ENCODE results near the gene LITAFD.

Gene LITAFD

DNA sequence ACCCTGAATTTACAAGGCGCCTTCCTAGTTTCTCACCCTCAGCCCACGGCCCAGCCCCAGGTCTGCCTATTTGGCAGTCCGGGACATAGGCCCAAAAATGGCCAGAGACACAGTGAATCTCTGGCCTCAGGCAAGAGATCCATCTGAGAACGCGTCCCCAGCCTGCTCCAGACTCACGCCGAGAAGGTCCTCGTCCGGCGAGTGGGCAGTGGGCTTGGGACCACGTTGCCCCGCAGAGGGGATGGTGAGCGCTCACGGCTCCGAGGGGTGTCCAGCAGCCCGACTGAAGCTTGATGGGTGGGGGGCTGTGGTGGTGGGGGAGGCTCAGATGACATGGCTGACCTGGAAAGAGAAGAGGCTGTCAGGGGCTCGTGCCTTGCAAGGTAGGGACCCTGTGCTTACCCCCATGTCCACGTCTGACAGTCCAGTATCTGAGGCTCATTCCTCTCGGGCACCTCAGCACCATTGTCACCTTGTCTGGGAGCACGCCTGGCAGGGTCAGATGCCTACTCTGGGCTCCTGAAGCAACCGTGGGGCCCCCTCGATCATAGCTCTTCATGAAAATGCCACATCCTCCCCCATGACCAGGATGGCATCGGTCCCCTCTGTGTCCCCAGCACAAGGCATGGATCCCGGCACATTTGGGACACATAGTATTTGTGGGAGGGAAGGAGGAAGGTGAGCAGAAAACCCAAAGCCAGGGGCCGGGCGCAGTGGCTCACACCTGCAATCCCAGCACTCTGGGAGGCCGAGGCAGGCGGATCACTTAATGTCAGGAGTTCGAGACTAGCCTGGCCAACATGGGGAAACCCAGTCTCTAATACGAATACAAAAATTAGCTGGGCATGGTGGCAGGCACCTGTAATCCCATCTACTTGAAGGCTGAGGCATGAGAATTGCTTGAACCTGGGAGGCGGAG is 22.9 kb upstream of the LITAFD start:
- no peak overlapping the region for H3K9ac ChIP-seq (ENCODE audit: low read depth, low read length)
- no peaks in the 10 kb centered on the region for H3K27me3 ChIP-seq (ENCODE audit: control insufficient read depth, insufficient read depth, low read length)
- H3K4me1 ChIP-seq (ENCODE audit: control insufficient read depth, insufficient read depth, low read length), result peaks cover 19% of the 10 kb centered on the region
- peaks cover 42% of the 10 kb centered on the region for H3K36me3 ChIP-seq (ENCODE audit: insufficient read depth, low read length)
- H3K4me2 ChIP-seq (ENCODE audit: low read length), result no peak overlapping the region
- H3K9me3 ChIP-seq (replicated peaks; ENCODE audit: low read length), result no peaks in the 10 kb centered on the region
- no peak overlapping the region for H3K4me3 ChIP-seq (ENCODE audit: low read length)

DNA sequence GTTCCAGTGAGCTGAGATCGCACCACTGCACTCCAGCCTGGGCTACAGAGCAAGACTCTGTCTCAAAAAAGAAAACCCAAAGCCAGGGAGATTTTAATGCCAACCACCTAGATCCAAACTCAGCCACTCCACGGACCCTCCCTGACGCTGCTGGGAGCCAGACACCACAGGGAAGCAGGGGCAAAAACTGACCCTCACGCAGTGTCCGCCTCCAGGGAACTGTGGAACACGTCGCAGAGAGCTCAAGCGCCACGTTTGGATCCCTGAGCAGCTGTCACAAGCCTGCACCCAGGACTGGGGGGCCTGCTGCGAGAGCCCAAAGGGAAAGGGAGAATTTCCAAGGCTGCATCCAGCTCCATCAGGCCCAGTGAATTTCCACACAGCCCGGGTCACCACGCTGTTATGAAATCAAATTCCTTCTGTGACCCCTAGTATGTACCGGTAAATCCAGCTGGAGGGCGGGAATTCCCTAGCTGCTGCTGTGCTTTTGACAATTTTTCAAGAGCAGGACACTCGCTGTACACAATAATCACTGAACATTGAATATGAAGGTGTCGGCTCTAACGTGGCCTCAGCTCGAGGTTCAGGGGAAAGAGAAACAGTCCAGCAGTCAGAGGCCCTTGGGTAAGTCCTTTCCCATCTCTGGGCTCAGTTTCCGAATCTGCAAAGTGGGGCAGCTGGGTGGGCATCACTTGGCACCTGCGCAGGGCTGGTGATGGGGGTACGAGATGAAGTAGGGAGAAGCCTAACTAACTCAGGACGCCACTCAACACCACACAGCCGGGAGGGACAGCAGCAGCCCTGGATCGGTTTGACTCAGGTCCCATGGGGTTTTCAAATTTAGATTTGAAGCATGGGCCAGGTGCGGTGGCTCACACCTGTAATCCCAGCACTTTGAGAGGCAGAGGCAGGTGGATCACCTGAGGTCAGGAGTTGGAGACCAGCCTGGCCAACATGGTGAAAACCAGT is 22.0 kb upstream of the LITAFD start:
- Histone ChIP-seq H3K4me3 (ENCODE audit: low read length) (no peak overlapping the region), H3K27me3 (ENCODE audit: control insufficient read depth, insufficient read depth, low read length) (no peaks in the 10 kb centered on the region), H3K36me3 (ENCODE audit: insufficient read depth, low read length) (peaks cover 32% of the 10 kb centered on the region), H3K4me1 (ENCODE audit: control insufficient read depth, insufficient read depth, low read length) (peaks cover 26% of the 10 kb centered on the region), H3K9me3 (replicated peaks; ENCODE audit: low read length) (no peaks in the 10 kb centered on the region), H3K9ac (ENCODE audit: low read depth, low read length) (peak overlapping the region; percentile 7), H3K4me2 (ENCODE audit: low read length) (peak overlapping the region; percentile 31)

DNA sequence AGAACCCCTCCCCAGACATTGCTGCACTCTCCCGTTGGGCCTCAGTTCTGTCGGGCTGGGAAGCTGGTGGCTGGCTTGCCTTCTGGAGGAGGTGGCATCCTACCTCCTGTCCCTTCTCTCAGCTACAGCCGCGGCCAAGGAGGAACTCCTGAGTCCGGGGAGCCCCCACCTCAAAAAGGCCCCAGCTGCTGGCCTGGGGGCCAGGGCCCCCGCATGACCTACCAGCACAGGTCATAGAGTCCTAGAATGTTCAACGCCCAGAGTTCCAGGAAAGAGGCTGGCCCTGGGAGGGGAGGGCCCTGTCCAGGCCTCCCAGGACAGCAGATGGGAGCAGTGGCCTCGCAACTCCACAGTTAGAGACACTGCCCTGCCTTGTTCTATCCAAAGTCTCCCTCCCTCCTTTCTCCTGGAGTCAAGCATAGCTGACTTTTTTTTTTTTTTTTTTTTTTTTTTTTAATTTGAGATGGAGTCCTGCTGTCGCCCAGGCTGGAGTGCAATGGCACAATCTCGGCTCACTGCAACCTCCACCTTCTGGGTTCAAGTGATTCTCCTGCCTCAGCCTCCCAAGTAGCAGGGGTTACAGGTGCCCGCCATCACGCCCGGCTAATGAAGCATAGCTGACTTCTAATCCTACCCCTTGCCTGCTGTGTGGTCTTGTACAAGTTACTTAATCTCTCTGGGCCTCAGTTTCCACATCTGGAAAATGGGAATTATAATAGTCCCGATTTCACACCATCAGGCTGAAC is 20.4 kb upstream of the LITAFD start:
- peaks cover 33% of the 10 kb centered on the region for H3K4me1 ChIP-seq (ENCODE audit: control insufficient read depth, insufficient read depth, low read length)
- H3K9ac ChIP-seq (ENCODE audit: low read depth, low read length), result no peak overlapping the region
- H3K4me2 ChIP-seq (ENCODE audit: low read length), result no peak overlapping the region
- H3K4me3 ChIP-seq (ENCODE audit: low read length), result no peak overlapping the region
- H3K27me3 ChIP-seq (ENCODE audit: control insufficient read depth, insufficient read depth, low read length), result no peaks in the 10 kb centered on the region
- no peaks in the 10 kb centered on the region for H3K9me3 ChIP-seq (replicated peaks; ENCODE audit: low read length)
- peaks cover 17% of the 10 kb centered on the region for H3K36me3 ChIP-seq (ENCODE audit: insufficient read depth, low read length)

DNA sequence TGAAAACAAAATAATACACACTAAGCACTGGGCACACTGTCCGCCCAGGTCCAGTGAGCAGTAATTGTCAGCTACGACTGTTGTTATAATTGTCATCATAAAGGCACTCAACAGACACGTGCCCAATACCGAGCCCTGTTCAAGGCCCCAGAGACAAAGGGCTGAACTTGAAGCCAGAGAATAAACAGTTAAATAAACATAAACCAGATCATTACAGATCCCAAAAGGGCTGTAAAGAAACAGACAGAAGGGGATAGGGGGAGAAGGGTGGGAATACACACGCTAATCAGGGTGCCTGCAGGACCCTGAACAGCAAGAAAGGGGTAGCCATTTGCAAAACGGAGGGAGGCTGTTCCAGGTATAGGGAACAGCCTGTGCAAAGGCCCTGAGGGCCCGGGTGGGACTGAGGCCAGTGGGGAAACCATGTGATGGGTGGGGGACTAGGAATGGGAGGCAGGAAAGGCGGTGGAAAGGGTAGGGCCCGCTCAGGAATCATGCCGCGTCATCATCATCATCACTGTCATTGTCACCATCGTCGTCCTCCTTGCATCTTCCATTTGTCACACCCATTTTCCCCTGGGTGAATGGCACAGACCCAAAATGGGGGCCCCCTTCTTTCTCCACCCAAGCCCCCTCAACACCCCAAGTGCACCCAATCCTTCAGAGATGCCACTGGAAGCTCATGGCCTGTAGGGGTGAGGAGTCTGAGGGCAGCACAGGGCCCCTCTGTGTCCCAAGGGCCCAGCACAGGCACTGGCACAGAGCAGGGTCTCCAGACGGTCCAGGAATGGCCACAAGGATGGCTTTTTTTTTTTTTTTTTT is 19.6 kb upstream of the LITAFD start:
- H3K9ac ChIP-seq (ENCODE audit: low read depth, low read length), result no peak overlapping the region
- peaks cover 33% of the 10 kb centered on the region for H3K4me1 ChIP-seq (ENCODE audit: control insufficient read depth, insufficient read depth, low read length)
- peaks cover 14% of the 10 kb centered on the region for H3K36me3 ChIP-seq (ENCODE audit: insufficient read depth, low read length)
- no peak overlapping the region for H3K4me3 ChIP-seq (ENCODE audit: low read length)
- no peaks in the 10 kb centered on the region for H3K27me3 ChIP-seq (ENCODE audit: control insufficient read depth, insufficient read depth, low read length)
- no peaks in the 10 kb centered on the region for H3K9me3 ChIP-seq (replicated peaks; ENCODE audit: low read length)
- H3K4me2 ChIP-seq (ENCODE audit: low read length), result no peak overlapping the region

DNA sequence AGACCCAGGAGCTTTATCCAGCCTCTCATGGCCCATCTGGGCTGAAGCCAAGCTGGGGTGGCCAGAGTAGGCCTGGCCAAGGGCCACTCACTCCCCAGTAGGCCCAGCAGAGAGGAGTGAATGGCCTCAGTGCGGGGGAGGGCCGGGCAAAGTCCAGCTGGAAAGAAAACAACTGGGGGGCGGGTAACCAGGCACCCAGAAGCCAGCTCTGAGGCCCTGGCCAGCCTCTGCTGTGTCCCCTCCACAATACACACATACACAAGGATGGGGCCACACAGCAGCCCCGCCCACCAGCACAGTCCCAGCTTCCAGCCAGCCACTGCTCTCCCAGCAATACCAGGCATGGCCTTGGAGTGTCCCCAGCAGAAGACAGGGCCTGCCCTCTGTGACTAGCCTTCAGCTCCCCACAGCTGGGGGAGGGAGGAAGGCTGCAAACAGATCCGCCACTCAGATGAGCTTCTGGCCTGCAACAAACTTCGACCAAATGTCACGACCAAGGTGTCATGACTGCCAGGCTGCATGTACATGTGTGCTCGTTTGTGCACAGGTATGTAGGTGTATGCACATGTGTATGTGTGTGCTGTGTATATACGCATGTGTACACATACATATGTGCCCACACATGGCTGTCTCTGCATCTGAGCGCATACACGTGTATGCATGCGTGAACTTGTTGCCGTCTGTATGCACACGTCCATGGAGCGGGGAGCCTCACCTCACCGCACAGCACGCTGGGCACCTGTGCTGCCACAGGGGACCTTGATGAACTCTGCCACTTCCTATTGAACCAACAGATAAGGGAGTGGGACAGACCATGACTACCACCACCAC is 18.3 kb upstream of the LITAFD start:
- peak overlapping the region; percentile 26 for H3K4me2 ChIP-seq (ENCODE audit: low read length)
- no peak overlapping the region for H3K4me3 ChIP-seq (ENCODE audit: low read length)
- peaks cover 33% of the 10 kb centered on the region for H3K4me1 ChIP-seq (ENCODE audit: control insufficient read depth, insufficient read depth, low read length)
- H3K9ac ChIP-seq (ENCODE audit: low read depth, low read length), result no peak overlapping the region
- no peaks in the 10 kb centered on the region for H3K27me3 ChIP-seq (ENCODE audit: control insufficient read depth, insufficient read depth, low read length)
- peaks cover 7% of the 10 kb centered on the region for H3K36me3 ChIP-seq (ENCODE audit: insufficient read depth, low read length)
- no peaks in the 10 kb centered on the region for H3K9me3 ChIP-seq (replicated peaks; ENCODE audit: low read length)

DNA sequence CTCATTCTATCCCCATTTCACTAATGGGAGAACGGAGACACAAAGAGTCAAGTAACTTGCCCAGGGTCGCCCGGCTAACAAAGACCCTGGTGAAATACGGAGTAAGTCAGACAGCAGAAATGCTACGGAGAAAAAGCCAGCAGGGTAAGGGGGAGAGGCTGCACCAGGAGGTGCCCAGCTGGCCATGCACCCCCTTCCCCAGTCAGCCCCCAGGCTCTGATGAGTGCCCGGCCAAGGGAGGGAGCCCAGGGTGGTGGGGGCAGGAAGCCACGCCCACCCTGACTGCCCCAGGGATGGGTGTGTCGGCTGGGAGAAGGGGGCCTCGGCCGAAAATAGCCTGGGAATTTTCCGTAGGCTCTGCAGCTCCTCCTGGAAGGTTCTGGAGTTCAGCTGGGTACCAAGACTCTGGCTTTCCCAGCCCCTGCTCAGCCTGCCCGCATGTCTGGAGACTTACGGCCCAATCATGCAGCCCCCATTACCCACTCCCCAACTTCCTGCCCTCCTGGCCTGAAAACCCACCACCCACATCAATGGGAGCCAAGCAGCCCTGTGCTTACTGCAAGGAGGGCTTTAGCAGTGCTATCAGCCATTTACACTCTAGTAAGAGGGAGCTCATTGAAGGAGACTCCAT is 17.6 kb upstream of the LITAFD start:
- Histone ChIP-seq H3K4me1 (ENCODE audit: control insufficient read depth, insufficient read depth, low read length) (peaks cover 37% of the 10 kb centered on the region), H3K4me3 (ENCODE audit: low read length) (no peak overlapping the region), H3K4me2 (ENCODE audit: low read length) (no peak overlapping the region), H3K27me3 (ENCODE audit: control insufficient read depth, insufficient read depth, low read length) (no peaks in the 10 kb centered on the region), H3K36me3 (ENCODE audit: insufficient read depth, low read length) (no peaks in the 10 kb centered on the region), H3K9me3 (replicated peaks; ENCODE audit: low read length) (no peaks in the 10 kb centered on the region), H3K9ac (ENCODE audit: low read depth, low read length) (no peak overlapping the region)

DNA sequence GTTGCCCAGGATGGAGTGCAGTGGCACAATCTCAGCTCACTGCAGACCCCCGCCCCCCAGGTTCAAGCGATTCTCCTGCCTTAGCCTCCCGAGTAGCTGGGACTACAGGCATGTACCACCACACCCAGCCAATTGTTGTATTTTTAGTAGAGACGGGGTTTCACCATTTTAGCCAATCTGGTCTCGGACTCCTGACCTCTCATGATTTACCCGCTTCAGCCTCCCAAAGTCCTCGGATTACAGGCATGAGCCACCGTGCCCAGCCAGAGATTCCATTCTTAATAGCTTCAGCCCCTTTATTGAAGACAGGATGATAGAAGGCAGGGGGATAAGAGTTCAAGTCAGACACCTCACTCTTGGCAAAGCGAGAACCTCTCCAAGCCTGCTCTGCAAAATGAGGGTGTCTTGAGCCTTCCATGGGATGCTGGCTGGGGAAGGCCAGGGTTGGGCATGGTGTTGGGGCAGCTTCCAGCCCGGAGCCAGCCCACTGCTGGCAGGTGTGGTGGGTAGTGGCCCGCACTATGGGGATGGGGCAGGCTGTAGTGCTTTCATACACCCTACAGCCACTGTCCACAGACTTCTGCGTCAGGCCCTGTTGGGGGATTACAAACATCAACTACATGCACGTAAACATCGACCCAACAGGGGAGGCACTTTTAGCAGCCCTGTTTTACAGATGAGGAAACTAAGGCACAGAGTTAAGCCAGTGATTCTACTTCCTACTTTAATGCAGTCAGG is 16.8 kb upstream of the LITAFD start:
- no peaks in the 10 kb centered on the region for H3K36me3 ChIP-seq (ENCODE audit: insufficient read depth, low read length)
- peaks cover 33% of the 10 kb centered on the region for H3K4me1 ChIP-seq (ENCODE audit: control insufficient read depth, insufficient read depth, low read length)
- peak overlapping the region; percentile 1 for H3K4me2 ChIP-seq (ENCODE audit: low read length)
- no peak overlapping the region for H3K4me3 ChIP-seq (ENCODE audit: low read length)
- no peak overlapping the region for H3K9ac ChIP-seq (ENCODE audit: low read depth, low read length)
- no peaks in the 10 kb centered on the region for H3K9me3 ChIP-seq (replicated peaks; ENCODE audit: low read length)
- H3K27me3 ChIP-seq (ENCODE audit: control insufficient read depth, insufficient read depth, low read length), result no peaks in the 10 kb centered on the region

DNA sequence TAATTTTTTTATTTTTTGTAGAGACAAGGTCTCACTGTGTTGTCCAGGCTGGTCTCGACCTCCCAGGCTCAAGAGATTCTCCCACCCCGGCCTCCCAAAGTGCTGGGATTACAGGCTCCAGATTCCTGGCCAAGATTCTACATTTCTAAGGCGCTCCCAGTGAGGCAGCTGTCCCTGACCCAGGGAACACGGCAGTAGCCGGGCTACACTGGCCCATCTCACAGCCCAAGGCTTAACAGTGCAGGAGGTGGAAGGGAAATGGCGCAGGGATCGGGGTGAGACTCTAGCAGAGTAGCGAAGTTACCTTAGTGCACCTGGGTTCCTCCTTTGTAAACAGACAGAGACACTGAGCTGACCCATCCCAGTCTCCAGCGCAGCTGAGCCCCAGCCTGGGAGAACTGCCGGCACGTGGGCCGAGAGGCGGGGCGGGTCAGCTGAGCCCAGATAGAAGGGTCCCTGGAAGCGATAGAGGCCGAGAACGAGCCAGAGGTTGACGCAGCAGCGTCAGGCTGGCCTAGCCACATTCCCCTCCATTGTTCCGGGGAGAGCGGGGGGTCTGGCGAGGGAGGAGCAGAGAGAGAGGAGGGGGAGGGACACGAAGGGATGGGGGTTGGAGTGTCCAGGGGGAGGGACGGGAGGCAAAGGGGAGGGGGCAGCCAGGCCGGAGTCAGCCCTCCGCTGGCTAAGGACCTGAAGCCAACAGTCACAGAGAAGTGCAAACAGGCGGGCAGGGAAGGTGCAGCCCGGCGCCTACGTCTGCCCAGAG is 15.8 kb upstream of the LITAFD start:
- peaks cover 39% of the 10 kb centered on the region for H3K4me1 ChIP-seq (ENCODE audit: control insufficient read depth, insufficient read depth, low read length)
- no peaks in the 10 kb centered on the region for H3K36me3 ChIP-seq (ENCODE audit: insufficient read depth, low read length)
- peak overlapping the region; percentile 89 for H3K4me2 ChIP-seq (ENCODE audit: low read length)
- H3K4me3 ChIP-seq (ENCODE audit: low read length), result peak overlapping the region; percentile 80
- H3K27me3 ChIP-seq (ENCODE audit: control insufficient read depth, insufficient read depth, low read length), result no peaks in the 10 kb centered on the region
- no peaks in the 10 kb centered on the region for H3K9me3 ChIP-seq (replicated peaks; ENCODE audit: low read length)
- H3K9ac ChIP-seq (ENCODE audit: low read depth, low read length), result peak overlapping the region; percentile 84

DNA sequence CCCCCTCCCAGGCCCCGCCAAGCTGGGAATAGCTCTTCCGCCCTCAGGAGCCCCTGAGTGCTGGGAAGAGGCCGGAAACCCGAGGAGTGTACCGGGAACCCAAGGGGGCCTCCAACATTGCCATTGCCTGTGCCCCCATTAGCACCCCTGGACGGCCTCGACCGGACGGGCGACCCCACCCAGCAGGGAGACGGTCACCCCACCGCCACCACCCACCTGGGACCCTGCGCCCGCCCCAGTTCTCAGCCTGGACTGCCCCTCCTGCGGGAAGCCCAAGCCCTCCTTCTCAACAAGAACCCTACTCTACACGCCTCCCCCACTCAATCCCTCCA is 15.3 kb upstream of the LITAFD start:
- Histone ChIP-seq H3K9me3 (replicated peaks; ENCODE audit: low read length) (no peaks in the 10 kb centered on the region), H3K4me2 (ENCODE audit: low read length) (peak overlapping the region; percentile 89), H3K36me3 (ENCODE audit: insufficient read depth, low read length) (no peaks in the 10 kb centered on the region), H3K4me3 (ENCODE audit: low read length) (peak overlapping the region; percentile 80), H3K27me3 (ENCODE audit: control insufficient read depth, insufficient read depth, low read length) (no peaks in the 10 kb centered on the region), H3K4me1 (ENCODE audit: control insufficient read depth, insufficient read depth, low read length) (peaks cover 42% of the 10 kb centered on the region), H3K9ac (ENCODE audit: low read depth, low read length) (peak overlapping the region; percentile 84)
